HL-60 (cell line): ENCODE measurements around the gene TPH2.

Experiments used
- REST ChIP-seq: IDR thresholded peaks from 2 replicates; pipeline ENCODE4 v1.6.1; 2012; ENCODE audit warnings: low read depth; ENCODE audit not compliant: insufficient replicate concordance
- TF ChIP-seq, protein P1 (sequence below): IDR thresholded peaks from one replicate; pipeline ENCODE4 v1.5.1; 2011; ENCODE audit warnings: low read length, control low read depth, inconsistent platforms; ENCODE audit not compliant: insufficient read depth

- TF ChIP-seq, protein P1, sequence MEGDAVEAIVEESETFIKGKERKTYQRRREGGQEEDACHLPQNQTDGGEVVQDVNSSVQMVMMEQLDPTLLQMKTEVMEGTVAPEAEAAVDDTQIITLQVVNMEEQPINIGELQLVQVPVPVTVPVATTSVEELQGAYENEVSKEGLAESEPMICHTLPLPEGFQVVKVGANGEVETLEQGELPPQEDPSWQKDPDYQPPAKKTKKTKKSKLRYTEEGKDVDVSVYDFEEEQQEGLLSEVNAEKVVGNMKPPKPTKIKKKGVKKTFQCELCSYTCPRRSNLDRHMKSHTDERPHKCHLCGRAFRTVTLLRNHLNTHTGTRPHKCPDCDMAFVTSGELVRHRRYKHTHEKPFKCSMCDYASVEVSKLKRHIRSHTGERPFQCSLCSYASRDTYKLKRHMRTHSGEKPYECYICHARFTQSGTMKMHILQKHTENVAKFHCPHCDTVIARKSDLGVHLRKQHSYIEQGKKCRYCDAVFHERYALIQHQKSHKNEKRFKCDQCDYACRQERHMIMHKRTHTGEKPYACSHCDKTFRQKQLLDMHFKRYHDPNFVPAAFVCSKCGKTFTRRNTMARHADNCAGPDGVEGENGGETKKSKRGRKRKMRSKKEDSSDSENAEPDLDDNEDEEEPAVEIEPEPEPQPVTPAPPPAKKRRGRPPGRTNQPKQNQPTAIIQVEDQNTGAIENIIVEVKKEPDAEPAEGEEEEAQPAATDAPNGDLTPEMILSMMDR, result no peak
- no peak for TF ChIP-seq REST
Observed at GRCh38 chr12:71958457-71958856, 19.8 kb downstream of the TPH2 start.
